Adrenal gland (tissue), 5 donors: ENCODE results near the gene BRPF3.

ENCODE experiments used
- CTCF ChIP-seq, 6 experiments: fragments of 450-650 bp in 4 of 6; fragments of 200-600 bp in 2 of 6; sonication (generic) in 1 of 6; IDR thresholded peaks; 1 replicate in 5 of 6; 2 replicates in 1 of 6; pipeline versions ENCODE4 v1.5.1 to v1.8.0; 2016 to 2021; ENCODE audit warnings: antibody characterized with exemption in 6 of 6, mild to moderate bottlenecking in 2 of 6, moderate library complexity in 1 of 6
- POLR2A ChIP-seq, 2 donors: fragments of 450-650 bp; IDR thresholded peaks; one replicate each; pipeline ENCODE4 v1.6.1; 2017; ENCODE audit warnings: antibody characterized with exemption in 2 of 2, mild to moderate bottlenecking in 2 of 2, moderate library complexity in 1 of 2
- donor health status: DM: no; HTN: no; CAD: no.

- TF ChIP-seq CTCF (IDR thresholded peaks at IDR 0.05) = no peak
- TF ChIP-seq POLR2A (IDR thresholded peaks at IDR 0.05) = no peak
Observed at GRCh38 chr6:36204068-36204753, 7.7 kb downstream of the BRPF3 start.
